IMR-90 (cell line): Measurements from ENCODE around the gene PACSIN2. TPM values are rescaled to one million over a fixed set of nuclear protein-coding genes. Genes with fewer than 3 reads are reported as not detected.

Experiments used
- ATAC-seq: fragments of 200-7000 bp; cut with Tn5 transposase; 2 replicates; pipeline ENCODE4 v1.9.1; 2020; ENCODE audit warnings: low read depth, mild to moderate bottlenecking, moderate library complexity
- BruUV-seq: library from RNA; stranded (reverse); fragments of 400-500 nt; replicated peaks from 2 replicates; lab custom pipeline; 2021; lab: Mats Ljungman, UMichigan
- CTCF ChIA-PET: fragments of 300-600 bp; formaldehyde crosslinking; extraction: SDS; loops from one replicate; lab custom pipeline; 2021; ENCODE audit warnings: antibody characterized with exemption; lab: Yijun Ruan, JAX
- POLR2A ChIA-PET: fragments of 300-600 bp; sonication (Branson Sonifier 250); formaldehyde crosslinking; loops from one replicate; lab custom pipeline; 2022; ENCODE audit warnings: antibody characterized with exemption; ENCODE audit not compliant: unreplicated experiment; lab: Charles Lee
- DNase-seq: peaks from one replicate; pipeline ENCODE4 v3.0.0; 2013
- H2AFZ ChIP-seq: replicated peaks from 2 replicates; pipeline ENCODE3; 2013; ENCODE audit warnings: low read length, mild to moderate bottlenecking; ENCODE audit not compliant: poor library complexity
- H2AK5ac ChIP-seq: 2 replicates; pipeline ENCODE4 v1.6.1; 2013; ENCODE audit warnings: low read depth, low read length, inconsistent platforms
- H2AK9ac ChIP-seq: replicated peaks from 2 replicates; pipeline ENCODE3; 2013; ENCODE audit warnings: mild to moderate bottlenecking, low read depth, low read length, moderate library complexity; ENCODE audit not compliant: poor library complexity
- H2BK120ac ChIP-seq: 2 replicates; pipeline ENCODE4 v1.6.1; 2013; ENCODE audit warnings: low read depth, low read length, inconsistent platforms
- H2BK15ac ChIP-seq: 3 replicates; pipeline ENCODE4 v1.6.1; 2013; ENCODE audit warnings: low read depth, low read length, inconsistent platforms
- H2BK20ac ChIP-seq: 2 replicates; pipeline ENCODE4 v1.6.1; 2013; ENCODE audit warnings: low read depth, mild to moderate bottlenecking, inconsistent platforms, low read length, moderate library complexity
- H2BK5ac ChIP-seq: 2 replicates; pipeline ENCODE4 v1.6.1; 2013; ENCODE audit warnings: mild to moderate bottlenecking, low read depth, low read length, inconsistent platforms; ENCODE audit not compliant: poor library complexity, severe bottlenecking
- H3K14ac ChIP-seq: replicated peaks from 2 replicates; pipeline ENCODE4 v1.6.1; 2013; ENCODE audit warnings: low read depth, low read length, inconsistent platforms
- H3K18ac ChIP-seq: 2 replicates; pipeline ENCODE4 v1.6.1; 2013; ENCODE audit warnings: low read depth, low read length, control low read depth
- H3K23ac ChIP-seq: 2 replicates; pipeline ENCODE4 v1.6.1; 2013; ENCODE audit warnings: low read depth, low read length, inconsistent platforms
- H3K27ac ChIP-seq: 2 replicates; pipeline ENCODE4 v1.5.1; 2013; ENCODE audit warnings: mild to moderate bottlenecking, control low read depth, low read length; ENCODE audit not compliant: insufficient read depth
- H3K27me3 ChIP-seq: 2 replicates; pipeline ENCODE4 v1.6.1; 2013; ENCODE audit warnings: low read length; ENCODE audit not compliant: control insufficient read depth, insufficient read depth
- H3K36me3 ChIP-seq: 2 replicates; pipeline ENCODE4 v1.6.1; 2013; ENCODE audit warnings: low read length, mixed read lengths; ENCODE audit not compliant: control insufficient read depth, insufficient read depth
- H3K4ac ChIP-seq: 2 replicates; pipeline ENCODE4 v1.6.1; 2013; ENCODE audit warnings: low read depth, low read length, inconsistent platforms
- H3K4me1 ChIP-seq: 2 replicates; pipeline ENCODE4 v1.6.1; 2013; ENCODE audit warnings: low read length, mixed read lengths; ENCODE audit not compliant: control insufficient read depth, insufficient read depth
- H3K4me2 ChIP-seq: 2 replicates; pipeline ENCODE4 v1.6.1; 2013; ENCODE audit warnings: low read depth, mild to moderate bottlenecking, control low read depth, low read length, moderate library complexity
- H3K4me3 ChIP-seq: 2 replicates; pipeline ENCODE4 v1.5.1; 2013; ENCODE audit warnings: low read depth, mild to moderate bottlenecking, control low read depth, low read length, moderate library complexity; ENCODE audit not compliant: insufficient read depth
- H3K56ac ChIP-seq: 2 replicates; pipeline ENCODE4 v1.6.1; 2013; ENCODE audit warnings: low read length, inconsistent platforms; ENCODE audit not compliant: insufficient read depth; ENCODE audit errors: extremely low read depth
- H3K79me1 ChIP-seq, 2 experiments: 2 replicates each; pipeline ENCODE4 v1.6.1; 2013; ENCODE audit warnings: low read length in 2 of 2, inconsistent platforms in 1 of 2, low read depth in 1 of 2
- H3K9ac ChIP-seq: 2 replicates; pipeline ENCODE4 v1.6.1; 2013; ENCODE audit warnings: low read depth, low read length, control low read depth
- H3K9me1 ChIP-seq: 2 replicates; pipeline ENCODE4 v1.6.1; 2013; ENCODE audit warnings: low read length, inconsistent platforms; ENCODE audit not compliant: insufficient read depth
- H3K9me3 ChIP-seq: 2 replicates; pipeline ENCODE4 v1.6.1; 2013; ENCODE audit warnings: low read length; ENCODE audit not compliant: control insufficient read depth, insufficient read depth
- H4K20me1 ChIP-seq: 2 replicates; pipeline ENCODE4 v1.6.1; 2013; ENCODE audit warnings: low read length, inconsistent platforms; ENCODE audit not compliant: insufficient read depth
- H4K5ac ChIP-seq: 2 replicates; pipeline ENCODE4 v1.6.1; 2013; ENCODE audit warnings: mild to moderate bottlenecking, low read depth, low read length, control low read depth
- H4K8ac ChIP-seq, 2 experiments: 2 replicates each; pipeline ENCODE4 v1.6.1; 2013; ENCODE audit warnings: low read depth in 2 of 2, low read length in 2 of 2, control low read depth in 1 of 2, inconsistent platforms in 1 of 2
- H4K91ac ChIP-seq: 2 replicates; pipeline ENCODE4 v1.6.1; 2013; ENCODE audit warnings: low read depth, low read length, inconsistent platforms; ENCODE audit not compliant: insufficient read depth
- BHLHE40 ChIP-seq: fragments of 150-350 bp; IDR thresholded peaks from 2 replicates; pipeline ENCODE4 v1.6.1; 2016; ENCODE audit warnings: mild to moderate bottlenecking, low read depth, low read length
- CTCF ChIP-seq: conservative IDR thresholded peaks from 2 replicates; pipeline ENCODE4 v1.5.1; 2012; ENCODE audit warnings: mild to moderate bottlenecking, low read depth, low read length, improper control_type of control experiment
- FOS ChIP-seq: fragments of 150-350 bp; IDR thresholded peaks from 2 replicates; pipeline ENCODE4 v1.6.1; 2016; ENCODE audit warnings: low read depth, low read length
- MAFK ChIP-seq: IDR thresholded peaks from 2 replicates; pipeline ENCODE4 v1.6.1; 2012; ENCODE audit warnings: low read depth, low read length, improper control_type of control experiment
- MAZ ChIP-seq: IDR thresholded peaks from 2 replicates; pipeline ENCODE4 v1.6.1; 2012; ENCODE audit warnings: low read depth, mild to moderate bottlenecking, low read length, improper control_type of control experiment, moderate library complexity, borderline replicate concordance
- MXI1 ChIP-seq: IDR thresholded peaks from 2 replicates; pipeline ENCODE4 v1.6.1; 2012; ENCODE audit warnings: low read depth, mild to moderate bottlenecking, low read length, moderate library complexity, borderline replicate concordance
- NFE2L2 ChIP-seq: fragments of 150-350 bp; IDR thresholded peaks from 2 replicates; pipeline ENCODE4 v1.6.1; 2016; ENCODE audit warnings: low read depth, mild to moderate bottlenecking, low read length
- POLR2A ChIP-seq: IDR thresholded peaks from 2 replicates; pipeline ENCODE4 v1.6.1; 2012; ENCODE audit warnings: mild to moderate bottlenecking, low read depth, low read length
- RAD21 ChIP-seq: IDR thresholded peaks from 2 replicates; pipeline ENCODE4 v1.6.1; 2012; ENCODE audit warnings: low read length, improper control_type of control experiment
- RCOR1 ChIP-seq: IDR thresholded peaks from 2 replicates; pipeline ENCODE4 v1.6.1; 2012; ENCODE audit warnings: mild to moderate bottlenecking, low read length, improper control_type of control experiment; ENCODE audit not compliant: insufficient replicate concordance
- RFX5 ChIP-seq: IDR thresholded peaks from 2 replicates; pipeline ENCODE4 v1.8.0; 2012; ENCODE audit warnings: low read depth, mild to moderate bottlenecking, low read length, moderate library complexity
- SMC3 ChIP-seq: fragments of 150-350 bp; IDR thresholded peaks from 2 replicates; pipeline ENCODE4 v1.6.1; 2016; ENCODE audit warnings: low read depth, mild to moderate bottlenecking, antibody characterized with exemption, low read length, moderate library complexity
- USF2 ChIP-seq: fragments of 150-350 bp; IDR thresholded peaks from 2 replicates; pipeline ENCODE4 v1.6.1; 2017; ENCODE audit warnings: mild to moderate bottlenecking, antibody characterized with exemption, low read length, low read depth
- WGBS, 2 experiments: methylation state at CpG; one replicate each; pipeline versions ENCODE4 v1.1.5 to v1.1.7; 2013; ENCODE audit warnings: missing lambda C conversion rate in 2 of 2; ENCODE audit not compliant: insufficient read length in 1 of 2; ENCODE audit errors: extremely low coverage in 2 of 2; 5-methylcytosine and 5-hydroxymethylcytosine counted together
- dilution Hi-C: fragments of 300-500 bp; cut with HindIII; formaldehyde crosslinking; loops from one replicate; pipeline ENCODE4 v1.14.3; 2018; ENCODE audit warnings: low sequenced_read_pairs; ENCODE audit not compliant: unreplicated experiment
- in situ Hi-C: fragments of 300-500 bp; cut with MboI; formaldehyde crosslinking; loops from 3 replicates; pipeline ENCODE4 v1.14.3; 2019; ENCODE audit warnings: low sequenced_read_pairs, inconsistent platforms, mixed read lengths
- intact Hi-C: fragments of 100-400 bp; cut with micrococcal nuclease; formaldehyde crosslinking; loops from 2 replicates; pipeline ENCODE4 v1.10.0; 2022
- polyA plus RNA-seq, 3 experiments: library from polyadenylated mRNA; depleted of rRNA; stranded (reverse); fragments of >200 nt; gene quantifications; 2 replicates each; pipeline ENCODE4 v1.2.3, GENCODE V29; 2012; ENCODE audit warnings: low replicate concordance in 1 of 3
- total RNA-seq: library from RNA; depleted of rRNA; stranded (reverse); fragments of >200 nt; gene quantifications from 2 replicates; pipeline ENCODE4 v1.2.3, GENCODE V29; 2012
- TF ChIP-seq, protein P1 (sequence below): fragments of 150-350 bp; IDR thresholded peaks from 2 replicates; pipeline ENCODE4 v1.6.1; 2016; ENCODE audit warnings: low read depth, mild to moderate bottlenecking, low read length, moderate library complexity, borderline replicate concordance

Gene PACSIN2
- total and polyA plus RNA-seq, 2 of the 4 experiments (the other 2 are of a cell fraction): 85.0 to 118 TPM

GRCh38 chr22:42939941-42940653 lies 74.9 kb downstream of the PACSIN2 start:
- H3K4ac ChIP-seq: peak overlapping the region; percentile 77
- peak overlapping the region; percentile 57; the same call in 1 of the 2 replicates for H3K4me2 ChIP-seq
- in situ Hi-C loops (no loop called here), dilution Hi-C loops (no loop called here), intact Hi-C loops (no loop called here)
- peak overlapping the region; percentile 10; the same call in 1 of the 2 replicates for H4K91ac ChIP-seq
- no peak overlapping the region for H4K5ac ChIP-seq
- no peak overlapping the region for H2BK120ac ChIP-seq
- no peaks in the 10 kb centered on the region for H3K9me3 ChIP-seq
- POLR2A ChIA-PET: no interaction called here
- H2AFZ ChIP-seq: no peak overlapping the region
- H4K8ac ChIP-seq: peak overlapping the region in 1 of 2 experiments; percentile 39; a peak in 1 of 4 replicates
- peak overlapping the region; percentile 59; the same call in 1 of the 2 replicates for H3K14ac ChIP-seq
- no TSS peak for BruUV-seq
- H3K18ac ChIP-seq: no peak overlapping the region
- peak overlapping the region; percentile 64; the same call in 1 of the 2 replicates for H2BK20ac ChIP-seq
- H4K20me1 ChIP-seq: peaks cover 45% of the 10 kb centered on the region
- peaks cover 30 to 87% of the 10 kb centered on the region in 2 experiments for H3K79me1 ChIP-seq
- H3K27me3 ChIP-seq: no peaks in the 10 kb centered on the region
- WGBS, 2 experiments: no CpG with 5 or more reads among the region's 12 CpGs
- no peak overlapping the region for H3K4me3 ChIP-seq
- peaks cover 32% of the 10 kb centered on the region for H3K4me1 ChIP-seq
- no peak overlapping the region for H3K23ac ChIP-seq
- H3K56ac ChIP-seq: no peak overlapping the region
- H2BK5ac ChIP-seq: peak overlapping the region; percentile 43
- H3K9me1 ChIP-seq: peaks cover 39% of the 10 kb centered on the region
- DNase-seq: peak; percentile 90
- H3K27ac ChIP-seq: peak overlapping the region; percentile 43
- peak; percentile 80 for ATAC-seq
- peak overlapping the region; percentile 52 for H2AK5ac ChIP-seq
- H2BK15ac ChIP-seq: peak overlapping the region; percentile 3; the same call in 1 of the 3 replicates
- H2AK9ac ChIP-seq: no peak overlapping the region
- CTCF ChIA-PET: interaction anchor here (0.6 kb wide), 1 partner anchor 15 kb away, joined by 3 read pairs; no protein-coding TSS in a partner anchor
- H3K36me3 ChIP-seq: no peaks in the 10 kb centered on the region
- no peak overlapping the region for H3K9ac ChIP-seq
- TF ChIP-seq, protein P1, sequence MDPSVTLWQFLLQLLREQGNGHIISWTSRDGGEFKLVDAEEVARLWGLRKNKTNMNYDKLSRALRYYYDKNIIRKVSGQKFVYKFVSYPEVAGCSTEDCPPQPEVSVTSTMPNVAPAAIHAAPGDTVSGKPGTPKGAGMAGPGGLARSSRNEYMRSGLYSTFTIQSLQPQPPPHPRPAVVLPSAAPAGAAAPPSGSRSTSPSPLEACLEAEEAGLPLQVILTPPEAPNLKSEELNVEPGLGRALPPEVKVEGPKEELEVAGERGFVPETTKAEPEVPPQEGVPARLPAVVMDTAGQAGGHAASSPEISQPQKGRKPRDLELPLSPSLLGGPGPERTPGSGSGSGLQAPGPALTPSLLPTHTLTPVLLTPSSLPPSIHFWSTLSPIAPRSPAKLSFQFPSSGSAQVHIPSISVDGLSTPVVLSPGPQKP: no peak
- TF ChIP-seq SMC3 (no peak), MAFK (0 out of 2 replicates have a peak, but pooled peaks have one; percentile 24), RCOR1 (no peak), BHLHE40 (peak; percentile 69), FOS (peak; percentile 83), MXI1 (peak; percentile 73), RFX5 (no peak), NFE2L2 (no peak), CTCF (no peak), POLR2A (no peak), MAZ (no peak), RAD21 (no peak), USF2 (no peak)
